Measurements from ENCODE around the gene LIPI. TPM values are rescaled to one million over a fixed set of nuclear protein-coding genes. Genes with fewer than 3 reads are reported as not detected.

The LIPI gene
- polyA plus RNA-seq, 1 donor from 2014 or later = not detected

DNA sequence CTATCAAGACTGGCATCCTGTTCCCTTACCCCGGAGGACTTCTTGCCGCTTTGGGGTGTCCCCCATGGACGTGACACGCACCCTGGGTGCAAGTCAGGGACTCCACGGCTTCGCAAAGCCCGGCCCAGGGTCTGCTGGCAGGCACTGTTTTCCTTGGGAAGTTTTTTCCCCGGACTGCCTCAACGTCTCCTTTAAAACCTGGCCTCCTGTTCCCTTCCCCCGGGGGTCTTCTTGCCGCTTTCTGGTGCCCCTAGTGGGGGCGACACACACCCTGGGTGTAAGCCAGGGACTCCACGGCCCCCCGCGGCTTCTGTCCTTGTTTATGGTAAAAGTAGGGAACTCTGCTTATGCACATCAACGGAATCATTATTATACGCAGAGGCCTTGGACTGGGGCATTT, 136.6 kb downstream of the LIPI start:
- no peak overlapping the region for H3K4me3 ChIP-seq (ENCODE audit: low read length)
- no peaks in the 10 kb centered on the region for H3K79me2 ChIP-seq (replicated peaks; ENCODE audit: insufficient read depth, low read length)
- no peak overlapping the region for H3K27ac ChIP-seq (ENCODE audit: low read length)
- H3K9ac ChIP-seq (ENCODE audit: low read length) = no peak overlapping the region
- H3K4me2 ChIP-seq (ENCODE audit: low read length) = no peak overlapping the region
- H2AFZ ChIP-seq (ENCODE audit: low read depth, low read length) = no peak overlapping the region
- H3K9me2 ChIP-seq (ENCODE audit: insufficient read depth, low read length) = no peaks in the 10 kb centered on the region
- TF ChIP-seq, protein P1, sequence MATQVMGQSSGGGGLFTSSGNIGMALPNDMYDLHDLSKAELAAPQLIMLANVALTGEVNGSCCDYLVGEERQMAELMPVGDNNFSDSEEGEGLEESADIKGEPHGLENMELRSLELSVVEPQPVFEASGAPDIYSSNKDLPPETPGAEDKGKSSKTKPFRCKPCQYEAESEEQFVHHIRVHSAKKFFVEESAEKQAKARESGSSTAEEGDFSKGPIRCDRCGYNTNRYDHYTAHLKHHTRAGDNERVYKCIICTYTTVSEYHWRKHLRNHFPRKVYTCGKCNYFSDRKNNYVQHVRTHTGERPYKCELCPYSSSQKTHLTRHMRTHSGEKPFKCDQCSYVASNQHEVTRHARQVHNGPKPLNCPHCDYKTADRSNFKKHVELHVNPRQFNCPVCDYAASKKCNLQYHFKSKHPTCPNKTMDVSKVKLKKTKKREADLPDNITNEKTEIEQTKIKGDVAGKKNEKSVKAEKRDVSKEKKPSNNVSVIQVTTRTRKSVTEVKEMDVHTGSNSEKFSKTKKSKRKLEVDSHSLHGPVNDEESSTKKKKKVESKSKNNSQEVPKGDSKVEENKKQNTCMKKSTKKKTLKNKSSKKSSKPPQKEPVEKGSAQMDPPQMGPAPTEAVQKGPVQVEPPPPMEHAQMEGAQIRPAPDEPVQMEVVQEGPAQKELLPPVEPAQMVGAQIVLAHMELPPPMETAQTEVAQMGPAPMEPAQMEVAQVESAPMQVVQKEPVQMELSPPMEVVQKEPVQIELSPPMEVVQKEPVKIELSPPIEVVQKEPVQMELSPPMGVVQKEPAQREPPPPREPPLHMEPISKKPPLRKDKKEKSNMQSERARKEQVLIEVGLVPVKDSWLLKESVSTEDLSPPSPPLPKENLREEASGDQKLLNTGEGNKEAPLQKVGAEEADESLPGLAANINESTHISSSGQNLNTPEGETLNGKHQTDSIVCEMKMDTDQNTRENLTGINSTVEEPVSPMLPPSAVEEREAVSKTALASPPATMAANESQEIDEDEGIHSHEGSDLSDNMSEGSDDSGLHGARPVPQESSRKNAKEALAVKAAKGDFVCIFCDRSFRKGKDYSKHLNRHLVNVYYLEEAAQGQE (IDR thresholded peaks at IDR 0.05; ENCODE audit: borderline replicate concordance) = no peak
- TF ChIP-seq MXI1 (conservative IDR thresholded peaks at IDR 0.05; ENCODE audit: poor library complexity, severe bottlenecking) = no peak
- TF ChIP-seq EP300 (conservative IDR thresholded peaks at IDR 0.05; ENCODE audit: poor library complexity, severe bottlenecking) = no peak
- no peak for TF ChIP-seq RAD21 (conservative IDR thresholded peaks at IDR 0.05)
- no peak for TF ChIP-seq POLR2AphosphoS5 (IDR thresholded peaks at IDR 0.05)
- TF ChIP-seq, protein P2, sequence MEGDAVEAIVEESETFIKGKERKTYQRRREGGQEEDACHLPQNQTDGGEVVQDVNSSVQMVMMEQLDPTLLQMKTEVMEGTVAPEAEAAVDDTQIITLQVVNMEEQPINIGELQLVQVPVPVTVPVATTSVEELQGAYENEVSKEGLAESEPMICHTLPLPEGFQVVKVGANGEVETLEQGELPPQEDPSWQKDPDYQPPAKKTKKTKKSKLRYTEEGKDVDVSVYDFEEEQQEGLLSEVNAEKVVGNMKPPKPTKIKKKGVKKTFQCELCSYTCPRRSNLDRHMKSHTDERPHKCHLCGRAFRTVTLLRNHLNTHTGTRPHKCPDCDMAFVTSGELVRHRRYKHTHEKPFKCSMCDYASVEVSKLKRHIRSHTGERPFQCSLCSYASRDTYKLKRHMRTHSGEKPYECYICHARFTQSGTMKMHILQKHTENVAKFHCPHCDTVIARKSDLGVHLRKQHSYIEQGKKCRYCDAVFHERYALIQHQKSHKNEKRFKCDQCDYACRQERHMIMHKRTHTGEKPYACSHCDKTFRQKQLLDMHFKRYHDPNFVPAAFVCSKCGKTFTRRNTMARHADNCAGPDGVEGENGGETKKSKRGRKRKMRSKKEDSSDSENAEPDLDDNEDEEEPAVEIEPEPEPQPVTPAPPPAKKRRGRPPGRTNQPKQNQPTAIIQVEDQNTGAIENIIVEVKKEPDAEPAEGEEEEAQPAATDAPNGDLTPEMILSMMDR (IDR thresholded peaks at IDR 0.05; ENCODE audit: poor library complexity, severe bottlenecking) = no peak
- TF ChIP-seq EZH2 (IDR thresholded peaks at IDR 0.05; ENCODE audit: borderline replicate concordance, insufficient read depth, low read length, poor library complexity, severe bottlenecking) = no peak
- no peak for TF ChIP-seq SMC3 (conservative IDR thresholded peaks at IDR 0.05; ENCODE audit: poor library complexity)
- no peak for TF ChIP-seq TAF1 (IDR thresholded peaks at IDR 0.05; ENCODE audit: low read depth)
- peaks cover 5% of the 10 kb centered on the region for H3K9me3 ChIP-seq (ENCODE audit: low read length)
- no peaks in the 10 kb centered on the region for H3F3A ChIP-seq (ENCODE audit: insufficient read depth, low read length, poor library complexity, severe bottlenecking)
- H3K36me3 ChIP-seq (ENCODE audit: insufficient read depth, low read length) = no peaks in the 10 kb centered on the region
- H3K27me3 ChIP-seq (ENCODE audit: insufficient read depth, low read depth, low read length) = no peaks in the 10 kb centered on the region
- no peaks in the 10 kb centered on the region for H4K20me1 ChIP-seq (ENCODE audit: insufficient read depth)

DNA sequence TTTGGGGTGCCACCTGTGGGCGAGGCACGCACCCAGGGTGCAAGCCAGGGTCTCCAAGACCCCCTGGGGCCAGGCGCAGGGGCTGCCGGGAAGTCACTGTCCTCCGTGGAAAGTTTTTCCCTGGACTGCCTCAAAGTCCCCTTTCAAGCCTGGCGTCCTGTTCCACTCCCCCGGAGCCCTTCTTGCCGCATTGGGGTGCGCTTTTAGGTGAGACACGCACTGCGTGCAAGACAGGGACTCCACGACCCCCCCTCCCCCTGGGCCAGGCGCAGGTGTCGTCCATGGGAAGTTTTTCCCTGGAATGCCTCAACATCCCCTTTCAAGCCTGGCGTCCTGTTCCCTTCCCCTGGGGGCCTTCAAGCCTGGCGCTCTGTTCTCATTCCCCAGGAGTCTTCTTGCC, 137.1 kb downstream of the LIPI start:
- H3K27ac ChIP-seq (ENCODE audit: low read length) = no peak overlapping the region
- TF ChIP-seq EZH2 (IDR thresholded peaks at IDR 0.05; ENCODE audit: borderline replicate concordance, insufficient read depth, low read length, poor library complexity, severe bottlenecking) (no peak), TAF1 (IDR thresholded peaks at IDR 0.05; ENCODE audit: low read depth) (no peak), RAD21 (conservative IDR thresholded peaks at IDR 0.05) (no peak), SMC3 (conservative IDR thresholded peaks at IDR 0.05; ENCODE audit: poor library complexity) (no peak), EP300 (conservative IDR thresholded peaks at IDR 0.05; ENCODE audit: poor library complexity, severe bottlenecking) (no peak), POLR2AphosphoS5 (IDR thresholded peaks at IDR 0.05) (no peak), MXI1 (conservative IDR thresholded peaks at IDR 0.05; ENCODE audit: poor library complexity, severe bottlenecking) (no peak)
- TF ChIP-seq, protein P2 (IDR thresholded peaks at IDR 0.05; ENCODE audit: poor library complexity, severe bottlenecking) = no peak
- TF ChIP-seq, protein P1 (IDR thresholded peaks at IDR 0.05; ENCODE audit: borderline replicate concordance) = no peak
- no peak overlapping the region for H2AFZ ChIP-seq (ENCODE audit: low read depth, low read length)
- H4K20me1 ChIP-seq (ENCODE audit: insufficient read depth) = no peaks in the 10 kb centered on the region
- H3K9ac ChIP-seq (ENCODE audit: low read length) = no peak overlapping the region
- H3K9me2 ChIP-seq (ENCODE audit: insufficient read depth, low read length) = no peaks in the 10 kb centered on the region
- H3K4me2 ChIP-seq (ENCODE audit: low read length) = no peak overlapping the region
- H3K9me3 ChIP-seq (ENCODE audit: low read length) = peaks cover 5% of the 10 kb centered on the region
- H3K36me3 ChIP-seq (ENCODE audit: insufficient read depth, low read length) = no peaks in the 10 kb centered on the region
- H3K27me3 ChIP-seq (ENCODE audit: insufficient read depth, low read depth, low read length) = no peaks in the 10 kb centered on the region
- no peak overlapping the region for H3K4me3 ChIP-seq (ENCODE audit: low read length)
- no peaks in the 10 kb centered on the region for H3K79me2 ChIP-seq (replicated peaks; ENCODE audit: insufficient read depth, low read length)
- H3F3A ChIP-seq (ENCODE audit: insufficient read depth, low read length, poor library complexity, severe bottlenecking) = no peaks in the 10 kb centered on the region

Measured in neural cell (in vitro differentiated cells).